Fibroblast of gingiva (primary cell): Measurements from ENCODE around the gene GPR35.

ENCODE experiments used
- DNase-seq: peaks from one replicate; pipeline ENCODE4 v3.0.0-alpha.2; 2011; ENCODE audit warnings: low read depth

Gene GPR35

DNA sequence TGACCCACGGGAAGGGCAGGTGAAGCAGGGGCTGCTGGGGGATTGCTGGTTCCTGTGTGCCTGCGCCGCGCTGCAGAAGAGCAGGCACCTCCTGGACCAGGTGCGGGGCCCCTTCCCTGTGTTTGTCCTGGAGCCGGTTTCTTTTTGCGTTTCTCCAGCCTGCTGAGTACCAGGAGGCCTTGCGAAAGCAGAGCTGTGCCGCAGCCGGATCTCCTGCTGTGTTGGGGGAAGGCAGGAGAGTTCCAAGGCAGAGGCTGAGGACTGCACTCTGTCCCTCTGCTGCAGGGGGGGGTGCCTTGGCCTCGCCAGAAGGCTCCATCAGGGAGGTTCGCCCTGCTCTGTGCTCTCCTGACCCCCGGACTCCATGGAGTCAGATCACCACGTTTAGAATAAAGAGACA, 35.9 kb upstream of the GPR35 start:
- DNase-seq = no peak

DNA sequence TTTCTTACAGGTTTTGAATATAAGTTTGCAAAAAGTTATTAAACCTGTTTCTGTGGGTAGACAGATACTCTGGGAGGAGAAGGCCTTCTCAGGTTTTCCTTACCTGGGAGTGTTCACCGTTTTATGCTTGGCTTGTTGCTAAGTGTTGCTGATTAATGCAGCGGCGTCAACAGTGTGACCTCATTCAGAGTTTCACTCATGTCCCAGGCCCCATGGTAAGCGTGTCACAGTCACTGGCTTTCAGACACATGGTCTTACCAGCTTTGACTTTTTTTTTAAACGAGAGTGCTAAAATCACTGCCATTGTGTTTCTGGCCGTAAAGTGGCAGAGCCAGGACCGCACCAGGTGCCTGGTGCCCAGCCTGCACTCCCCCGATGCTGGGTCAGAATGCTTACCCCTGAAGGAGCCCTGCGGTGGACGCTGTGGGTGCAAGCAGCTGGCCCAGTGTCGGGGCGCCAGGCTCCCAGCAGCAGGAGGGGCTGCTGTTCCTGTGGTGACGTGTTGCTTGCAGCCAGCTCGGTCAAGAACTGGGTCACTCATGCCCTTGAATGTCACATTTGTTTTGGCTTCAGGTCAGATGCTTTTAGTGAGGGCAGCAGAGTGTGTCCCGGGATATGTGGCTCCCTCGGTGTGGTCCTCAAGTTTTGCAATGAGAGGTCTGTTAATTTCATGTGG, 35.3 kb upstream of the GPR35 start:
- no peak for DNase-seq

DNA sequence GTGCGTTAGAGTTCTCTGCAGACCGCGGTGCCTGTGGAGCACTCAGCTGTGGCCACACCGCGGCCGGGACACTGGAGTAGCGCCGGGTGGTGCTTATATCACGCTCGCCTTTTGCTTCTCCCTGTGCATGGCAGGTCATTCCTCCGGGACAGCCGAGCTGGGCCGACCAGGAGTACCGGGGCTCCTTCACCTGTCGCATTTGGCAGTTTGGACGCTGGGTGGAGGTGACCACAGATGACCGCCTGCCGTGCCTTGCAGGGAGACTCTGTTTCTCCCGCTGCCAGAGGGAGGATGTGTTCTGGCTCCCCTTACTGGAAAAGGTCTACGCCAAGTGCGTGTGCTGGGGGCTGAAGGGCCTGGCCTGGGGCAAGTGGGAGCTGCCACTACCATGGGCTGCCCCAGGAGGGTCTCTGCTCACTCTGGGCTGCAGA, 34.6 kb upstream of the GPR35 start:
- DNase-seq = no peak

DNA sequence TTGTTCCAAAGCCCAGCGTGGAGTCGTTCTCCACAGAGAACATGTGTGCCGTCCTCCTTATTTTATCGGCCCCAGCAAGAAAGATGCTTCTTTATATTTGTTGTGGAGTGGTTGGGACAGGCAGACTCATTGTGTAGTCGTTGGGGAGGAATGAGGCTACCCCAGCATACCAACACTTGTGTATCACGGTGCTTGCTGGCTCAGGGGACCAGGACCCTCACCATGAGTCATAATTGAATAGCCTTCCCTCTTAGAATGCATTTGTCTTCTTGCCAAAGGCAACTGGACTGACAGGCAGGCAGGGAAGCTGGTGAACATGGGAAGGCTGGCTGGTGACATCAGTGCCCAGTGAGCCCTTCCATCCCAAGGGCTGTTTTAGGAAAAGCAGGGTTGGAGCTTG, 34.1 kb upstream of the GPR35 start:
- no peak for DNase-seq

DNA sequence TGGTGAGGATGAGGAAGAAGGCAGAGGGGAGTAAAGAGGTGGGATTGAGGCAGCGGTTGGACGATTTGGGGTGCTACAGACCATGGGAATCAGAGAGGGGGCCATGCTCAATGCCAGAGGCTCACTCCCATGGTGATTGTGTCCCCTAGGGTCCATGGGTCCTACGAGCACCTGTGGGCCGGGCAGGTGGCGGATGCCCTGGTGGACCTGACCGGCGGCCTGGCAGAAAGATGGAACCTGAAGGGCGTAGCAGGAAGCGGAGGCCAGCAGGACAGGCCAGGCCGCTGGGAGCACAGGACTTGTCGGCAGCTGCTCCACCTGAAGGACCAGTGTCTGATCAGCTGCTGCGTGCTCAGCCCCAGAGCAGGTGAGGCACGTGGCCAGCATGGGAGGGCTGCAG, 33.5 kb upstream of the GPR35 start:
- no peak for DNase-seq

DNA sequence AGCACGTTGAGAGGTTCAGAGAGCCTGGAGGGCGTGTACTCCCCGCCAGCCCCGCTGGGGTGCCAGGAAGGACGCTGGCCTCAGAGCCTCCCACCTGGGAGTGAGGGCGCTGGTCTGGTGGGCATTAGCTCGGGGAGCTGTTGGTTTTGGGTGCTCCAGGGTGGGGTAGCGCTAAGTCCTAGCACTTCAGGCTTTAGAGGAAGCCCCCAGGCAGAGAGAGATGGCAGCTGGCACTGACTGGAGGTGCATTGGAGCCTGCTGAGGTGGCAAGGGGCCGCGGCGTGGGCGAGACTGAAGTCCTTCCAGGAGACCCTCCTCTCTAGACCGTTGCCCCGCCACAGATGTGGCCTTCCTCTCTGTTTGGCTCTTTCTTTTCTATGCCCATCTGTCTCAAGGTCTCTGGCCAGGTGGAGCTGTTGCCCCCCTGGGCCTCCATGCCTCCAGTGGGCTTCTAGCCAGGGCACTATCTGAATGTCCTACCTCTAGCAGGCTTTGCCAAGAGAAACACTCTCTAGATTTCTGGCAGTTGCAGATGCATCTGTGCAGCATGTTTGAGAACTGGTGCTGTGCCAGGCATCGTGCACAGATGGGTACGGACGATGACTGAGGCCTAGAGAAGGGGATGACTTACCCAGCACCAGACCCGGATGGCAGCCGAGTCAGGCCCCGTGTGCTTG, 32.1 kb upstream of the GPR35 start:
- DNase-seq = no peak

DNA sequence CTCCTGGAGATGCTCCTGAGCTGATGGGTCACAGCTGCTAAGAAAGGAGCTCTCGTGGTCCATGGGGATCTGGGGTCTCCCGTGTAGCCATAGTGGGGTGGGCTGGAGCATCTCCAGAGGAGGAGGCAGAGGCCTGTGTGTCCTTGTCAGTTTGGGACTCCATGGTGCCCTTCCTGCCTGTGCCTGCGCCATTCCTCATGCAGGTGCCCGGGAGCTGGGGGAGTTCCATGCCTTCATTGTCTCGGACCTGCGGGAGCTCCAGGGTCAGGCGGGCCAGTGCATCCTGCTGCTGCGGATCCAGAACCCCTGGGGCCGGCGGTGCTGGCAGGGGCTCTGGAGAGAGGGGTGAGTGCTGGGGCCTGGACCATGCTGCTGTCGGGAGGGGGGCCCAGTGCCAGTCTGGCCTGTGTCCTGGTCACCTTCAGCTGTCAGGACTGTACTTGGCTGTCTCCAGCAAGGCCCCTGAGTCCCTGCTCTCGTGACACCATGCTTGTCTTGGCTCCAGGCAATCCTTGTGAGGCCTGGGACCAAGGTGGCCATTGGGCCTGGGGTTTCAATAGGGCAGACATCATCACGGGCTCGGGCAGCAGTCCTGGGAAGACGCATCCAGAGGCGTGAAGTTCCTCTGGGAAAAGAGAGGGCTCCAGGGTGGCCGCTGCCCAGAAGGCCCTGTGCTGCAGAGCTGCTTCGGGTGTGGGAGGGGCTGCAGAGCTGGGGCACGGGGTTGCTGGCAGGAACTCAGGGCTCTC, 31.4 kb upstream of the GPR35 start:
- DNase-seq = no peak

DNA sequence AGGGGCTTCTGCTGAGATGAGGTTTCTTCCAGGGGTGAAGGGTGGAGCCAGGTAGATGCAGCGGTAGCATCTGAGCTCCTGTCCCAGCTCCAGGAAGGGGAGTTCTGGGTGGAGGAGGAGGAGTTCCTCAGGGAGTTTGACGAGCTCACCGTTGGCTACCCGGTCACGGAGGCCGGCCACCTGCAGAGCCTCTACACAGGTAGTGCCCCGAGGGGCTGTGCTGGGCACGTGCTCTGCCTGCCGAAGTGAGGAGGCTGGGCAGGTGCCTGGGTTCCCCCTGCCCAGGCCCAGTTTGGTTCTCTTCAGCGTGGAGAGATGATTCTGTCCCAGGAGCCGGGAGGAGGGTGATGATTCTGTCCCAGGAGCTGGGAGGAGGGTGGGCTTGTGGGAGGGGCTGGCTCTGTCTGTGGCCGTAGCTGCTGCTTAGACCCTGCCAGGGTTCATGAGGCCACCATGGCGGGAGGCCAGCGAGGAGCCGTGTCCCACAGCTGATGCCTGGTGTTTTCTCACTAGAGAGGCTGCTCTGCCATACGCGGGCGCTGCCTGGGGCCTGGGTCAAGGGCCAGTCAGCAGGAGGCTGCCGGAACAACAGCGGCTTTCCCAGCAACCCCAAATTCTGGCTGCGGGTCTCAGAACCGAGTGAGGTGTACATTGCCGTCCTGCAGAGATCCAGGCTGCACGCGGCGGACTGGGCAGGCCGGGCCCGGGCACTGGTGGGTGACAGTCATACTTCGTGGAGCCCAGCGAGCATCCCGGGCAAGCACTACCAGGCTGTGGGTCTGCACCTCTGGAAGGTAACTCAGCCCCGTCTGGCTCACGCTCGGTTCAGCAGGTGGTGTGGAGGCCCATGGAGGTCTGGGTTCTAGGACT, 30.5 kb upstream of the GPR35 start:
- DNase-seq = no peak

DNA sequence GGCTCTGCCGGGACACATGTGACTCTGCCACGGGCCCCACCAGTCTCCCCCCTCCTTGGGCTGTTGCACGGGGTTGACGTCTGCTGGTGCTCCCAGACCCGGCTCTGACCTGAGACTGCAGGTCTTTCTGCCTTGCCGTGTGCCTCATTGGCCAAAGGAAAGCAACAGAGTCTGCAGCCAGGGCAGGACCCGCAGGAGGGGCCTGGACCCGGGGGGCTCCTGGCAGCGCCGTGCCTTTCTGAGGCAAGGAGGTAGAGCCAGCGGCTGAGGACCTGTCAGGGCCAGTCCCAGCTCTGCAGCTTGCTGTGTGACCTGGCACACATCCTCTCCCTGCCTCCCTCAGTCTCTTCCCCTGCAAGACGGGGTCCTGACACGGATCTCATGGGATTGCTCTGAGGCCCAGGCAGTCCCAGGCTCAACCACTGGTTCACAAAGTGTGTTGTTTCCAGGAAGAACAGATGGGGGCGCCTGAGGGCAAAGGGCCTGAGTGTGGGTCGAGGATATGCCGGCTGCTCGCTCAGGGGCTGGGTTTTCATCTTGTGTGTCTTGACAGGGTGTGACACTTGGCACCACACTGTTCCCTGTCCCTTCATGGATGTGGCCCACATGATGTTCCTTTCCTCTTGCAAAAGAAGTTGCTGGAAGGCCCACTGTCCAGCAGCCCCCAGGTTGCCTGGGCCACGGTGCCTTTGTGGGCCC, 29.8 kb upstream of the GPR35 start:
- no peak for DNase-seq

DNA sequence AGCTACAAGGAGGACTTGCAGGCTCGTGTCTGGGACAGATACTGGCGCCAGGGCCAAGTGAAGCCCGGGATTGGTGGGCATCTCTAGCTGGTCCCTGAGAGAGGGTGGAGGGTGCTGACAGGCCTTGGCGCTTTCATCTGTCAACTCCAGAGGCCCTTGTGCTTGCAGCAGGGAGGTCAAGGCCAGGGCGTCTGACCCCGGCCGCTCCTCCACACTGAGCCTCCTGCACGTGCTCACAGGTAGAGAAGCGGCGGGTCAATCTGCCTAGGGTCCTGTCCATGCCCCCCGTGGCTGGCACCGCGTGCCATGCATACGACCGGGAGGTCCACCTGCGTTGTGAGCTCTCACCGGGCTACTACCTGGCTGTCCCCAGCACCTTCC, 29.2 kb upstream of the GPR35 start:
- no peak for DNase-seq

DNA sequence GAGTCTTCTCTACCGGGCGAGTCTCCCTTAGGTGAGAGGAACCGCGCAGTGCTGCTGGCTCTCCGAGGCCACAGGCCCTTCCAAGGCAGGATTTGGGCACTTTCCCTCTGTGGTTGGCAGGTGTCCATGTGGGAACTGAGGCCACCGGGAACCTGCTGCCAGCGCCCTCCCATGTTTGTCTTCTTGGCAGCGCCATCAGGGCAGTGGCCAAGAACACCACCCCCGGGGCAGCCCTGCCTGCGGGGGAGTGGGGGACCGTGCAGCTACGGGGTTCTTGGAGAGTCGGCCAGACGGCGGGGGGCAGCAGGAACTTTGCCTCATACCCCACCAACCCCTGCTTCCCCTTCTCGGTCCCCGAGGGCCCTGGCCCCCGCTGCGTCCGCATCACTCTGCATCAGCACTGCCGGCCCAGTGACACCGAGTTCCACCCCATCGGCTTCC, 28.8 kb upstream of the GPR35 start:
- DNase-seq = no peak

DNA sequence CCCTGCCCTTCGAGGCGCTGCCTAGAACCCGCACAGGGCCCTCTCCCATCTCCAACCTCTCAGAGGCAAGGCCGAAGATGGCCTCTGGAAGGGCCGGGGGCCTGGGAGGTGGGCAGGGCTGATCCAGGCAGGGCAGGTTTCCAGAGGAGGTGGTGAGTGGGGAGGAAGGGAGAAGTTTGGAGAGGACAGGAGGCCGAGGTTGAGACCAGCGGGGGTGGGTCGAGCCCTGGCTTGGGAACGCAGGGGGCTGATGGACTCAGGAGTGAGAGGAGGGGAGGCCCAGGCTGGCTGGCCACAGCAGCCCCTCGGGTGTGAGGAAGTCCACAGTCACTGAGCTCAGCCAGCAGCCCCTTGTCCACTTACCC, 28.2 kb upstream of the GPR35 start:
- DNase-seq = no peak

DNA sequence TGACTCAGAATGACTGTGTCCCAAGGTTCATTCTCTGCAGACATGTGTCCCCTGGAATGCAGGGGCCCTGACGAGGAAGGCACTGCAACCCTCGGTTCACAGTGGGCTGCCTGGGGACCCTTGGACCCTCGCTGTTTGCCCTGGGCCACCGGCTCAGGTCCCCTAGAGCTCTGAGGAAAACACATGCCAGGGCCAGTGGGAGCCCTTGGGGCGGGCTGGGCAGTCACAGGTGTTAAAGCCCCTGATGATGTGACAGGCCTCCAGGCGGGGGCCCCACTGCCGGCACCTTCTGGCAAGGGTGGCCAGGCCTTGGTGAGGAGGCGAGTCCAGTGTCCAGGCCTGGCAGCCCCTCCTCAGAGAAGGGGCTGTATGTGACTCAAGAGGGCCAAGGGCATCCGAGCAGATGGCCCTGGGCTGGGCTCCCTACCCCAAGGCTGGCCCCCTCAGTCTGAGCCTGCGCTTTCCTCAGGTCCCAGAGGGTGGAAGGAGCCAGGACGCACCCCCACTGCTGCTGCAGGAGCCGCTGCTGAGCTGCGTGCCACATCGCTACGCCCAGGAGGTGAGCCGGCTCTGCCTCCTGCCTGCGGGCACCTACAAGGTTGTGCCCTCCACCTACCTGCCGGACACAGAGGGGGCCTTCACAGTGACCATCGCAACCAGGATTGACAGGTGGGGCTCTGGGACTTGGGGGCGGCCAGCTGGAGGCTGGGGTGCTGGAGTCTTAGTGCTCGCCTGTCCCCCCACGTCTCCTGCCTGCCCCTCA, 27.7 kb upstream of the GPR35 start:
- no peak for DNase-seq

DNA sequence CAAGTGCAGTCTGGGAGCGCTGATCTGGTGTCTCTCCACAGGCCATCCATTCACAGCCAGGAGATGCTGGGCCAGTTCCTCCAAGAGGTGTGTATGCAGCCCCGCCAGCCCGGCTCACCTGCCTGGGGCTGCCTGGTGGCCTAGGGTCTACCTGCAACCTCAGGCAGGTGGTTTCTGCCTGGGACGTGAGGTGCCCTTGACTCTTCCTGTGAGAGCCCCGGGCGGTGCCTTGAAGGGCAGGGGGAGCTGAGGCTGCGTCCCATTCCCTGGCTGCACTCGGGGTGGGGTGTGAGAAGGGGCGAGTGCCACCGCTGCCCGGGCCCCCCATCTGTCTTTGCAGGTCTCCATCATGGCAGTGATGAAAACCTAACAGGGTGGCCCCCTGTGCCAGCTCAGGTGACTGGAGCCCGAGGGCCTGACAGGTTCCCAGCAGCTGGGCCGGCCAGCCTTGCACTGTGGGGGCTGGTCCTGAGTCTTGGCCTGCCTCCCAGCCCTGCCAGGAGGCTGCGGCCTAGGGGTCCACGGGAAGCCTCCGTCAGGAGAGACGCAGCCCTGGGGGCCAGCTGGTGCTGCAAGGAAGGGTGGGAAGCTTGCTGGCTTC, 26.9 kb upstream of the GPR35 start:
- DNase-seq = no peak

DNA sequence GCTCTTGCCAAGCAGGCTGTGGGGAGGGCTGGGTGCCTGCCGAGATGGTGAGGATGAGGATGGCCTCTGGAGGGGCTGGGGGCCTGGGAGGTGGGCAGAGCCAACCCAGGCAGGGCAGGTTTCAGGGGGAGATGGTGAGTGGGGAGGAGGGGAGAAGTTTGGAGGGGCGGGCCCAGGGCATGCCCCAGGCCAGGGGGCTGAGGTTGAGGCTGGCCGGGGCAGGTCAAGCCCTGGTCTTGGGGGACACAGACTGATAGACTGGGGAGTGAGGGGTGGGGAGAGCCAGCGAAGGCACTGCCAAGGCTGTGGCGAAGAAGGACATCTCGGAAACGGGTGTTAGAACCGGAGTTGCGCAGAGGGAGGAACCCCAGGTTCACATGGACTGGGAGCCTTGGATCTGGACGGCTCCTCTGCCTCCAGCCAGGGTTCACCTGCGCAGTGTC, 26.1 kb upstream of the GPR35 start:
- DNase-seq = no peak

DNA sequence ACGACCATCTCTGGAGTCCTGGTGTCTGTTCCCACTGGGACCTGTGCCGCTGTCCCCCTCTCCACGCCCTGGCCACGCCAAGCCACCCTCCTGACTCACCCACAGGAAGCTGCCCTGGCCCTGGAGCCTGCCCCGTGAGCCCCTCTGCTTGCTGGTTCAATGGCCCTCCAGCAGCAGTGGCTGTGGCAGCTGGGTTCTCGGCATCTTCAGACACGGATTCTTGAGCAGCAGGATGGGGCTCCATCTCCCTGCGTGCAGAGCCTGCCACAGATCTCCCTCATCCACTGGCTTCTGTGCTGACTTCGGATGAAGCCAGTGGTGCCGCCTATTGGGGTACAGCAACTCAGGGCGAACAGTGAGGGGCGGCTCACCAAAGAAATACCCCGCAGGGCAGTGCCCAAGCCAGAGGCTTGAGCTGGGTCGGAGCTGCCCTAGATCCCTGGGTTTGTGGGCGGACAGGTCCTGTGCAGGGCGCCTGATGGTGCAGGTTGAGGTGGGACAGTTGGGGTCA, 24.8 kb upstream of the GPR35 start:
- no peak for DNase-seq

DNA sequence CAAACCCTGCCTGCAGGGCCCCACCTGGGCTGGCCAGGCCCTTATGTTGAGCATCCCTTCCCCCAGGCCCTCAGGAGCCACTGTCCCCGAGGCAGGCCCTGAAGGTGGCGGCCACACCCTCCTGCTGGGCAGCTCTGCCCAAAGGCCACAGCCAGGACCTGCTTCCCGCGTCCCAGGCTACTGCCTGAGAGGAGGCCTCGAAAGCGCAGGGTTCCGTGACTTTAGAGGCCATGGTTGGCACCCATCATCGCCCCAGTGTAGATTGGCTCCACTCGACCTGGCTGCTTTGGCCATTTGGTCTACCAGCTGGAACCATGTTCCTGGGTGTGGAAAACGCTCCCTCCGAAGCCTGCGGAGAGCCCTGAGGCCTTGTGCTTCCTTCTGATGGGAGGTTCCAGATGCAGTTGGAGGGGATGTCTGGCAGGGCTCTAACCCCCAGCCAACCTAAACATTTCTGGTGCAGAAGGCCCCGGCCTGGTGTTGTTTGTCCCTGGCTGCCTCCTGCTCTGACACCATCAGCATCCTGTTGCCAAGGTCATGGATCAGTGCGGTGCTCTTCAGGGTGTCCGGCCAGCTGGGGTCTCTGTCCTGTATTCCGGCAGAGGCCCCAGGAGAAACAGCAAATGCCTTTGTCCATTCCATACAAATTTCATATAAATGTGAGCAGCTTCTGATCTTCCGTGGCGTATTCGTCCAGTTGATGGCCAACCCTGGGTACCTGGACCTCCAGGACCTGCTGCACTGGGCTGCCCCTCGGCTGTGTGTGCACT, 24.0 kb upstream of the GPR35 start:
- no peak for DNase-seq

DNA sequence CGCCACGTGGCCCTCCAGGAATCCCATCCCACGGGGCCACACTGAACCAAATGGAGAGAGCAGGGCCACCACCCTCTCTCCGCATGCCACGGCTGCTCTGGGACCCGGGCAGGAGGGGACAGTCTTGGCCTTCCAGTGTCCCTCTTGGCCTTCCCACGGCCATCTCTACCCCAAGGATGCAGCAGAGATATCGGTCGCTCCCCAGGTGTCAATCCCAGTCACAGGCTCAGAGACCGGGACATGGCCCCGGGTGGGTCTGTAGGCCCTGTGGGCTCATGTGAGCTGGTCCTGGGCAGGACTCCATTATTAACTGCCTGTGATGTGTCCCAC, 23.5 kb upstream of the GPR35 start:
- no peak for DNase-seq

DNA sequence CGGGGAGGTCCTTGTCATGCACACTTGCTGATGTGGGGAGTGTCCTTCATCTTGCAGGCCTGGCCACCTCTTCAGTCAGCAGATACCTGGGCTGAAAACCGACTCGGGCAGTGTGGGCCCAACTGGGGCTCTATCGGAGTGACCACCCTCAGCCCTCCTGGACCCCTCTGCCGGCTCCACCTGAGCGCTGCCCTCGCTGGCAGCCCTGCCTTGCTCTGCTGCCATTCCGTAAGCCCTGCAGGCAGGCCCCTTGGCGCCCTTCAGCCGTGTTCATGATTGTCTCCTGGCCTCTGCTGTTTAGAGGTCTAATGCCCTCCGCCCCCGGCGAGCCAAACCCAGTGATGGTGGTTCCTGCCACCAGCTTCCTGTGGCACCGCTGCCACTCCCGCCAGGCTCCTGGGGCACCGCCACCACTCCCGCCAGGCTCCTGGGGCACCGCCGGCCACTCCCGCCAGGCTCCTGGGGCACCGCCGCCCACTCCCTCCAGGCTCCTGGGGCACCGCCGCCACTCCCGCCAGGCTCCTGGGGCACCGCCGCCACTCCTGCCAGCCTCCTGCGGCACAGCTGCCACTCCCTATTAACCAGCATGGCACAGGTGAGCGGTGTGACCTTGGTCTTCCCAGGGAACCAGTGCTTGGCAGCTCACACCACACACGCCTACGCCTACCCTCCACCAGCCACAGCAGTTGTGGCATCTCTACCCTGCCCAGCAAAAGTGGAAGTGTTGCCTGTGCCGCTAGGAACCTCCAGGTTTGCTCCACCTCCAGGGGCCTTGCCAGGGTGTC, 22.8 kb upstream of the GPR35 start:
- no peak for DNase-seq
